DOHH2 (cell line): Measurements from ENCODE around the gene MAP2K5.

Experiments
- CTCF ChIP-seq: fragments of 200-600 bp; sonication (generic); IDR thresholded peaks from one replicate; pipeline ENCODE4 v1.5.1; 2014; ENCODE audit warnings: antibody characterized with exemption, mild to moderate bottlenecking, low read depth, low read length; ENCODE audit not compliant: poor library complexity, severe bottlenecking
- EZH2phosphoT487 ChIP-seq: fragments of 200-600 bp; sonication (generic); IDR thresholded peaks from 2 replicates; pipeline ENCODE4 v1.6.1; 2017; ENCODE audit warnings: borderline replicate concordance, mild to moderate bottlenecking, antibody characterized with exemption, low read length, moderate library complexity, mixed read lengths

DNA sequence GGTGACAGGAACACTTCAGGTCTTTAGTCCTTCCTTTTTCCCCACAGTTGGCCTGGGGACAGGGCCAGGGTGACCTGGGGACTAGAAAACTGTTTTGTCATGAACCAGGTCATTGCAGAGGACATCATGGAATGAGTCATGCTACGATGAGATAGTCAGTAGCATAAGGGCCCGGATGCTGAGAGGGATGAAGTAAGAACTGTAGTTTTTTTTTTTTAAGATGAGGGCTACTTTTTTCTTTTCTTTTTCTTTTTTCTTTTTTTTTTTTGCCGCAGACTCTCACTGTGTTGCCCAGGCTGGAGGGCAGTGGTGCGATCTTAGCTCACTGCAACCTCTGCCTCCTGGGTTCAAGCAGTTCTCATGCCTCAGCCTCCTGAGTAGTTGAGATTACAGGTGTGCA, 8.0 kb downstream of the MAP2K5 start:
- TF ChIP-seq CTCF (no peak), EZH2phosphoT487 (no peak)
